ENCODE measurements around the gene ARAP2. TPM values are rescaled to one million over a fixed set of nuclear protein-coding genes. Genes with fewer than 3 reads are reported as not detected.

ARAP2 gene
- total RNA-seq, 2 experiments from 2014 or later: 34.7 to 35.5 TPM

DNA sequence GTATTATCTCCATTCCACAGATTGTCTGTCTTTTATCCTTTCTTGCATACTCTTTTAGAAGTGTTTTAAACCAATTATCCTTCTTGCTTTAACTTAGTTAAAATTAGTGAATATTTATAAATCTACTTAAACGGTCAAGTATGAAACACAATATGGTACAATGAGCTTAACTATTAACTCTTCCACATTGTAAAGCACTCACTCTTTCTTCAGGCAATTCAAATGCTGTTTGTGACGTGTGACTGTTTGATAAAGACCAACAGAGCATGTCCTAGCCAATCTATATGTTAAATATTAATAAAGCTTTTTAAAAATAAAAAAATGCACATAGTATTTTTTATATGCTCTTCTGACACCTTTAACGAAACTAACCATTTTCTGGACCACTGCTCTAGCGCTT, 192.7 kb downstream of the ARAP2 start:
- H3K27me3 Mint-ChIP-seq (ENCODE audit: low read depth): no peaks in the 10 kb centered on the region
- CTCF ChIA-PET: no interaction called here
- DNase-seq (no peak), ATAC-seq (no peak)
- POLR2A ChIA-PET: no interaction called here
- no peak overlapping the region for H3K4me3 Mint-ChIP-seq
- no peaks in the 10 kb centered on the region for H3K36me3 Mint-ChIP-seq (ENCODE audit: low read depth)
- H3K4me1 Mint-ChIP-seq (ENCODE audit: low read depth): no peaks in the 10 kb centered on the region
- H3K9me3 Mint-ChIP-seq (ENCODE audit: insufficient read depth): no peaks in the 10 kb centered on the region
- H3K27ac Mint-ChIP-seq: no peak overlapping the region

DNA sequence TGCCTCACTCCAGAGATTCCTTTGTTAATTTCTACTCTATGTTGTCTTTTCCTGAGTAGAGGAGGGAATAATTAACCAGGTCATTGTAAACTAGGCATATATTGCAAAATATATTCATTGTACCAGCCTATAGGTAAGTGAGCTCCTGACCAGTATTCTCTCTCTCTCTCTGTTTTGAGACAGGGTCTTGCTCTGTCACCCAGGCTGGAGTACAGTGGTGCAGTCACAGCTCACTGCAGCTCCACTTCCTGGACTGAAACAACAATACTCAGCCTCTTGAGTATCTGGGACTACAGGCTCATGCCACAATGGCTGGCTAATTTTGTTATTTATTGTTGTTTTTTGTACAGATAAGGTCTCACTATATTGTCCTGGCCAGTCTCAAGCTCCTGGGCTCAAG, 198.3 kb downstream of the ARAP2 start:
- CTCF ChIA-PET: no interaction called here
- H3K36me3 Mint-ChIP-seq (ENCODE audit: low read depth): no peaks in the 10 kb centered on the region

DNA sequence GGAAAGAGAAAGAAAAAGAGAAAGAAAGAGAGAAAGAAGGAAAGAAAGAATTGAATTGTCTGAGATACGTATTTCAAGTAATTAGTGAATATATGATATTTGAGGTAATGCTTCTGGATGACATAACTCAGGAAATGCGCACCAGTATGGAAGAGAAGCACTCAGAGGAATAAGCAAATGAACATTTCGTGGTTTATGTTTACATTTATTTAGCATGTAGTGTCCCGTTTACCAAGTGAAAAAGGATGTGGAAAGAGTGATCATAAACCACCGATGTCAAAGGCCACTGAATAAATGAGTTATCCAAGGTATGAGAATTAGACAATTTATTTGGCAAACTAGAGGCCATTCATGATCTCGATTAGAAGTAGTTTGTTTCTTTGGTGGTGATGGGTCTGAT, 200.4 kb downstream of the ARAP2 start:
- POLR2A ChIA-PET: no interaction called here
- Mint-ChIP-seq H3K4me3 (no peak overlapping the region), H3K36me3 (ENCODE audit: low read depth) (no peaks in the 10 kb centered on the region), H3K27ac (no peak overlapping the region), H3K27me3 (ENCODE audit: low read depth) (no peaks in the 10 kb centered on the region), H3K9me3 (ENCODE audit: insufficient read depth) (no peaks in the 10 kb centered on the region), H3K4me1 (ENCODE audit: low read depth) (no peaks in the 10 kb centered on the region)
- ATAC-seq (no peak), DNase-seq (no peak)
- CTCF ChIA-PET: no interaction called here

More for the DNA sequence above, 198.3 kb downstream of the ARAP2 start:
- ATAC-seq: no peak
- H3K27me3 Mint-ChIP-seq (ENCODE audit: low read depth): no peaks in the 10 kb centered on the region
- no peak overlapping the region for H3K27ac Mint-ChIP-seq
- DNase-seq: no peak
- H3K4me3 Mint-ChIP-seq: no peak overlapping the region
- H3K4me1 Mint-ChIP-seq (ENCODE audit: low read depth): no peaks in the 10 kb centered on the region
- no peaks in the 10 kb centered on the region for H3K9me3 Mint-ChIP-seq (ENCODE audit: insufficient read depth)
- POLR2A ChIA-PET: no interaction called here

- no peak for ATAC-seq
- DNase-seq: no peak
These were observed 201.1 kb downstream of the ARAP2 start for GRCh38 chr4:36043241-36043640.

GRCh38 chr4:36042122-36042970, 202.0 kb downstream of the ARAP2 start:
- Mint-ChIP-seq H3K27ac (no peak overlapping the region), H3K4me1 (ENCODE audit: low read depth) (no peaks in the 10 kb centered on the region), H3K4me3 (no peak overlapping the region), H3K27me3 (ENCODE audit: low read depth) (no peaks in the 10 kb centered on the region), H3K36me3 (ENCODE audit: low read depth) (no peaks in the 10 kb centered on the region), H3K9me3 (ENCODE audit: insufficient read depth) (no peaks in the 10 kb centered on the region)
- ATAC-seq (no peak), DNase-seq (no peak)
- ChIA-PET POLR2A (no interaction called here), CTCF (no interaction called here)

More at GRCh38 chr4:36043241-36043640, 201.1 kb downstream of the ARAP2 start:
- no peaks in the 10 kb centered on the region for H3K4me1 Mint-ChIP-seq (ENCODE audit: low read depth)
- ChIA-PET CTCF (no interaction called here), POLR2A (no interaction called here)
- H3K4me3 Mint-ChIP-seq: no peak overlapping the region
- H3K27me3 Mint-ChIP-seq (ENCODE audit: low read depth): no peaks in the 10 kb centered on the region
- no peaks in the 10 kb centered on the region for H3K36me3 Mint-ChIP-seq (ENCODE audit: low read depth)
- H3K27ac Mint-ChIP-seq: no peak overlapping the region
- no peaks in the 10 kb centered on the region for H3K9me3 Mint-ChIP-seq (ENCODE audit: insufficient read depth)

DNA sequence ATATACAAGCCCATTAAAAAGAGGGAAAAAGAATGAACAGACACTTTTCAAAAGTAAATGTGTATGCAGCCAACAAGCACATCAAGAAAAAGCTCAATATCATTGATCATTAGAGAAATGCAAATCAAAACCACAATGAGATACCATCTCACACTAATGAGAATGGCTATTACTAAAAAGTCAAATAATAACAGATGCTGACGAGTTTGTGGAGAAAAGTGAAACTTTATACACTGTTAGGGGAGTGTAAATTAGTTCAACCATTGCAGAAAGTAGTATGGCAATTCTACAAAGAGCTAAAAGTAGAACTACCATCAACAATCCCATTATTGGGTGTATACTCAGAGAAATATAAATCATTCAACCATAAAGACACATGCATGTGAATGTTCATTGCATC, 203.0 kb downstream of the ARAP2 start:
- Mint-ChIP-seq H3K9me3 (ENCODE audit: insufficient read depth) (no peaks in the 10 kb centered on the region), H3K36me3 (ENCODE audit: low read depth) (no peaks in the 10 kb centered on the region), H3K27me3 (ENCODE audit: low read depth) (no peaks in the 10 kb centered on the region), H3K27ac (no peak overlapping the region), H3K4me1 (ENCODE audit: low read depth) (no peaks in the 10 kb centered on the region), H3K4me3 (no peak overlapping the region)
- CTCF ChIA-PET: interaction anchor here (1.3 kb wide), 1 partner anchor 359 kb away, joined by 3 read pairs; no protein-coding TSS in a partner anchor
- POLR2A ChIA-PET: no interaction called here
- DNase-seq: no peak
- ATAC-seq: no peak

DNA sequence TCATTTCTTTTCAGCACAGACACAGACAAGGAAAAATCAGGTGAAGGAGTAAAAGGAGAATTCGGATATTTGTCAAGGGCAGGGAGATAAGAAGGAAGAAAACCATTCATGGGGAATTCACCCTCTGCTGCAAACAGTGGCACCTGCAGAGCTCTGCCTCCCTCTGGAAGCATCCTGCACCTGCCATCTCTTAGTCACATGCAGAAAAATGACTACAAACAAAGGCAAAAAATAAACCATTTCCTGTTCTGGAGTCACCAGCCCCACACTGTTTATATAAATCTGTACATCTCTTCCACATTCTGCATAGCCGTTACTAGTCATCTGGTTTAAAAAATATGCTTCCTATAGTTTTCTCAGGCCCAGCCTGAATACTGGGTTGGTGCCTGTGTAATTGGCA, 205.3 kb downstream of the ARAP2 start:
- ChIA-PET CTCF (interaction anchor here (0.8 kb wide), 1 partner anchor 361 kb away, joined by 3 read pairs; no protein-coding TSS in a partner anchor), POLR2A (no interaction called here)
- H3K4me3 Mint-ChIP-seq: no peak overlapping the region
- no peak for ATAC-seq
- H3K36me3 Mint-ChIP-seq (ENCODE audit: low read depth): no peaks in the 10 kb centered on the region
- H3K9me3 Mint-ChIP-seq (ENCODE audit: insufficient read depth): no peaks in the 10 kb centered on the region
- H3K27ac Mint-ChIP-seq: no peak overlapping the region
- no peaks in the 10 kb centered on the region for H3K4me1 Mint-ChIP-seq (ENCODE audit: low read depth)
- no peaks in the 10 kb centered on the region for H3K27me3 Mint-ChIP-seq (ENCODE audit: low read depth)
- no peak for DNase-seq

- ATAC-seq (no peak), DNase-seq (no peak)
- Mint-ChIP-seq H3K9me3 (ENCODE audit: insufficient read depth) (no peaks in the 10 kb centered on the region), H3K36me3 (ENCODE audit: low read depth) (no peaks in the 10 kb centered on the region), H3K4me3 (no peak overlapping the region), H3K27ac (no peak overlapping the region), H3K27me3 (ENCODE audit: low read depth) (no peaks in the 10 kb centered on the region), H3K4me1 (ENCODE audit: low read depth) (no peaks in the 10 kb centered on the region)
- ChIA-PET POLR2A (no interaction called here), CTCF (interaction anchor here (0.8 kb wide), 1 partner anchor 361 kb away, joined by 3 read pairs; no protein-coding TSS in a partner anchor)
These were observed 205.8 kb downstream of the ARAP2 start for GRCh38 chr4:36038491-36038890.

DNA sequence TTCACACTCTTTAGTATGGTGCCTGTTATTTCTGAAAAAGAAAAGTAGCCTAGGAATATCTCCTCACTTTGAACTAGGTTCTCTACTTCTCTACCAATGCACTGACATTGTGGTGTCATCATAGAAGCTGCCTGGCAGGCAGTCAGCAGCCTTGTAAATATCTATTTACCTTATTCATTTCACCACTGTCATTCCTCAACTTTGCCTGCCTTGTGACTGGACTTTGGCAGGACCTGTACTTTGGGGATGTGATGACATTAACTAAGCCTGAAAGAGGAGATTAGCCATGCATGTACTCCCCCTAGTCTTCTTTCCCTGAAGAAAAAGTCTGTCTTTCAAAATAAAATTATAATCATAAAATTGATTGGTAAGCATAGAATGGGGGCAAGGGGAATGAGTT, 207.2 kb downstream of the ARAP2 start:
- no peak for ATAC-seq
- no peak for DNase-seq
- ChIA-PET POLR2A (no interaction called here), CTCF (no interaction called here)
- no peak overlapping the region for H3K27ac Mint-ChIP-seq
- H3K27me3 Mint-ChIP-seq (ENCODE audit: low read depth): no peaks in the 10 kb centered on the region
- H3K9me3 Mint-ChIP-seq (ENCODE audit: insufficient read depth): no peaks in the 10 kb centered on the region
- no peak overlapping the region for H3K4me3 Mint-ChIP-seq
- no peaks in the 10 kb centered on the region for H3K36me3 Mint-ChIP-seq (ENCODE audit: low read depth)
- no peaks in the 10 kb centered on the region for H3K4me1 Mint-ChIP-seq (ENCODE audit: low read depth)

GRCh38 chr4:36029951-36030350, 214.4 kb downstream of the ARAP2 start:
- DNase-seq: no peak
- no peaks in the 10 kb centered on the region for H3K9me3 Mint-ChIP-seq (ENCODE audit: insufficient read depth)
- ATAC-seq: no peak
- H3K27ac Mint-ChIP-seq: no peak overlapping the region
- H3K4me3 Mint-ChIP-seq: no peak overlapping the region
- H3K4me1 Mint-ChIP-seq (ENCODE audit: low read depth): no peaks in the 10 kb centered on the region
- ChIA-PET CTCF (no interaction called here), POLR2A (interaction anchor here (0.7 kb wide), 1 partner anchor 184 kb away, joined by 4 read pairs; no protein-coding TSS in a partner anchor)
- no peaks in the 10 kb centered on the region for H3K27me3 Mint-ChIP-seq (ENCODE audit: low read depth)
- no peaks in the 10 kb centered on the region for H3K36me3 Mint-ChIP-seq (ENCODE audit: low read depth)

GRCh38 chr4:36027203-36027602, 217.1 kb downstream of the ARAP2 start:
- no peaks in the 10 kb centered on the region for H3K9me3 Mint-ChIP-seq (ENCODE audit: insufficient read depth)
- H3K4me3 Mint-ChIP-seq: no peak overlapping the region
- POLR2A ChIA-PET: no interaction called here
- H3K36me3 Mint-ChIP-seq (ENCODE audit: low read depth): no peaks in the 10 kb centered on the region
- ATAC-seq (no peak), DNase-seq (no peak)
- H3K27me3 Mint-ChIP-seq (ENCODE audit: low read depth): no peaks in the 10 kb centered on the region
- H3K27ac Mint-ChIP-seq: no peak overlapping the region
- no peaks in the 10 kb centered on the region for H3K4me1 Mint-ChIP-seq (ENCODE audit: low read depth)
- CTCF ChIA-PET: no interaction called here

GRCh38 chr4:36026348-36026880, 217.9 kb downstream of the ARAP2 start:
- Mint-ChIP-seq H3K27ac (no peak overlapping the region), H3K4me1 (ENCODE audit: low read depth) (no peaks in the 10 kb centered on the region), H3K36me3 (ENCODE audit: low read depth) (no peaks in the 10 kb centered on the region), H3K27me3 (ENCODE audit: low read depth) (no peaks in the 10 kb centered on the region), H3K9me3 (ENCODE audit: insufficient read depth) (no peaks in the 10 kb centered on the region), H3K4me3 (no peak overlapping the region)
- CTCF ChIA-PET: no interaction called here
- POLR2A ChIA-PET: no interaction called here
- no peak for ATAC-seq
- no peak for DNase-seq

Data from activated CD8-positive, alpha-beta T cell treated with anti-CD3 and anti-CD28 coated beads, Interleukin-2, amount 10 ng/mL, durations not matched to agents 7 days and 5 days (primary cell).